ENCODE measurements around the gene CMTR1.

CMTR1 gene

GRCh38 chr6:37501632-37502491 lies 68.8 kb downstream of the CMTR1 start:
- Mint-ChIP-seq H3K27me3 (ENCODE audit: low read depth) (no peaks in the 10 kb centered on the region), H3K4me1 (ENCODE audit: low read depth) (peaks cover 40% of the 10 kb centered on the region), H3K4me3 (peak overlapping the region; percentile 61), H3K27ac (peak overlapping the region; percentile 92), H3K36me3 (ENCODE audit: low read depth) (peaks cover 3% of the 10 kb centered on the region), H3K9me3 (no peaks in the 10 kb centered on the region)

GRCh38 chr6:37502703-37503291 lies 69.8 kb downstream of the CMTR1 start:
- Mint-ChIP-seq H3K27ac (peak overlapping the region; percentile 92), H3K4me3 (no peak overlapping the region), H3K9me3 (no peaks in the 10 kb centered on the region), H3K4me1 (ENCODE audit: low read depth) (peaks cover 40% of the 10 kb centered on the region), H3K36me3 (ENCODE audit: low read depth) (peaks cover 3% of the 10 kb centered on the region), H3K27me3 (ENCODE audit: low read depth) (no peaks in the 10 kb centered on the region)

- H3K27ac Mint-ChIP-seq = peak overlapping the region; percentile 92
- no peaks in the 10 kb centered on the region for H3K27me3 Mint-ChIP-seq (ENCODE audit: low read depth)
- peaks cover 3% of the 10 kb centered on the region for H3K36me3 Mint-ChIP-seq (ENCODE audit: low read depth)
- no peaks in the 10 kb centered on the region for H3K9me3 Mint-ChIP-seq
- H3K4me3 Mint-ChIP-seq = no peak overlapping the region
- H3K4me1 Mint-ChIP-seq (ENCODE audit: low read depth) = peaks cover 45% of the 10 kb centered on the region
Measured at GRCh38 chr6:37503309-37503965, 70.4 kb downstream of the CMTR1 start.

DNA sequence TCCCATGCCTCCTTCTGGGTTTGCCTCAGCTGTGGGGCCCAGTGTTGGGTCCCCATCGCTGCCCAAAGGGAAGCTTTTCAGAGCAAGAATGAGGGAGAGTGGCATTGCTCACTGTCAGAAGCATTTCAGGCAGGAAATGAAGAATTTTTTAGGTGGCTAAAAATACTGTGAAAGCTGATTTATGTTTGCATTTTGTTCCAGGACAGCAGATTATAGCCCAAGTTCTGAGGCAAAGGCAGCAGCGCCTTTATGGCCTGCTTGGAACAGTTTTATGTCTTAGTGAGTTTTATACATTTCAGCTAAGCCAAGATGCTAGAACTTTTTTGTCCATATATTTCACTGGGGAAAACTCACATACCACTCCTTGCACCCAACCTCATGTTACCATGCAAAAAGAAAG lies 71.0 kb downstream of the CMTR1 start:
- Mint-ChIP-seq H3K9me3 (no peaks in the 10 kb centered on the region), H3K4me3 (no peak overlapping the region), H3K27ac (no peak overlapping the region), H3K27me3 (ENCODE audit: low read depth) (no peaks in the 10 kb centered on the region), H3K36me3 (ENCODE audit: low read depth) (peaks cover 3% of the 10 kb centered on the region), H3K4me1 (ENCODE audit: low read depth) (peaks cover 44% of the 10 kb centered on the region)

DNA sequence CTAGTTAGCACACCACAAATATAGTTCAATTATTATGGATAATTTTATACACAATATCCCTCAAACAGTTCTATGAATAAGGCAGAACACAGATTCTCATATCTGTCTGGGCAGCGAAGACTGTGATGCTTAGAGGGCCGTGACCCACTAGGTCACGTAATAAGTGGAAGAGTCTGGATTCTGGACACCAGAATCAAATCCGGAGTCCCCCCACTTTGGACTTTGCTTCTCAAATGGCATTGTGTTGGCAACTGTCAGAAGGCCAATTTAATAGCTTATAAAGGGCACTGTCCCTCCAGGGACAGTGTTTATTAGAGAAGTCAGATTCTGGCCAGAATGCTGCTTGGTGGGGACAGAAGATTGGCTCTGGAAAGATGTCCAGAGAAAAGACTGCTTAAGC lies 73.5 kb downstream of the CMTR1 start:
- Mint-ChIP-seq H3K36me3 (ENCODE audit: low read depth) (no peaks in the 10 kb centered on the region), H3K4me1 (ENCODE audit: low read depth) (peaks cover 35% of the 10 kb centered on the region), H3K27ac (no peak overlapping the region), H3K9me3 (no peaks in the 10 kb centered on the region), H3K4me3 (no peak overlapping the region), H3K27me3 (ENCODE audit: low read depth) (no peaks in the 10 kb centered on the region)

GRCh38 chr6:37507077-37507476 lies 74.1 kb downstream of the CMTR1 start:
- no peak overlapping the region for H3K4me3 Mint-ChIP-seq
- H3K27ac Mint-ChIP-seq = no peak overlapping the region
- H3K27me3 Mint-ChIP-seq (ENCODE audit: low read depth) = no peaks in the 10 kb centered on the region
- H3K4me1 Mint-ChIP-seq (ENCODE audit: low read depth) = peaks cover 30% of the 10 kb centered on the region
- no peaks in the 10 kb centered on the region for H3K9me3 Mint-ChIP-seq
- H3K36me3 Mint-ChIP-seq (ENCODE audit: low read depth) = no peaks in the 10 kb centered on the region

DNA sequence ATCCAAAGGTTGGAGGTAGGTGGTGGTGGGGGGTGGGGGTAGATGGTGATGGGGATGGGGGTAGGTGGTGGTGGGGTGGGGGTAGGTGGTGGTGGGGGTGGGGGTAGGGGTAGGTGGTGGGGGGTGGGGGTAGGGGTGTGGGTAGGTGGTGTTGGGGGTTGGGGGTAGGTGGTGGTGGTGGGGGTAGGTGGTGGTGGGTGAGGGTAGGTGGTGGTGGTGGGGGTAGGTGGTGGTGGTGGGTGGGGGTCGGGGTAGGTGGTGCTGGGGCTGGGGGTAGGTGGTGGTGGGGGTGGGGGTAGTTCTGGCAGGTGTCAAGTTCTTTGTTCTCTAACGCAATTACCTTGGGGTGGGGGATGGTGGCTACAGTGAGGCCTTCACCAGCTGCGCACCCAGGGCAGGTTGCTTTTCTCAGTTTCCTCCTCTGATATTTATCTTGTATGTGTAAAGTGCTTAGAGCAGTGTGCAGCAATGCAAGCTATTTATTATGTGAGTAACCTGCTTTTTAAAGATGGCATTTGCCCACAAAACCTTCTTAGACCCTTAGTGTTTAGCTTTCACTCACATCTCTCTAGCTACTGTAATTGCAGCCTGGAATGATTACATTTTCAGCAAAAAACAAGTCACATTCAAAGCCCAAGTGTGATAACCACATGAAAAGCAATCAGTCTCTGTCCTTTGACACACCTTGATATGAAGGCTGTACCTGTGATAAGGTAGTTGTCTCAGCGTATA lies 74.8 kb downstream of the CMTR1 start:
- Mint-ChIP-seq H3K27ac (no peak overlapping the region), H3K4me3 (no peak overlapping the region), H3K4me1 (ENCODE audit: low read depth) (peaks cover 22% of the 10 kb centered on the region), H3K27me3 (ENCODE audit: low read depth) (no peaks in the 10 kb centered on the region), H3K36me3 (ENCODE audit: low read depth) (no peaks in the 10 kb centered on the region), H3K9me3 (no peaks in the 10 kb centered on the region)

- no peak overlapping the region for H3K27ac Mint-ChIP-seq
- no peak overlapping the region for H3K4me3 Mint-ChIP-seq
- peaks cover 4% of the 10 kb centered on the region for H3K27me3 Mint-ChIP-seq (ENCODE audit: low read depth)
- H3K36me3 Mint-ChIP-seq (ENCODE audit: low read depth) = peaks cover 3% of the 10 kb centered on the region
- H3K4me1 Mint-ChIP-seq (ENCODE audit: low read depth) = peaks cover 33% of the 10 kb centered on the region
- no peaks in the 10 kb centered on the region for H3K9me3 Mint-ChIP-seq
Measured at GRCh38 chr6:37511201-37511600, 78.2 kb downstream of the CMTR1 start.

GRCh38 chr6:37511910-37512399 lies 78.9 kb downstream of the CMTR1 start:
- H3K36me3 Mint-ChIP-seq (ENCODE audit: low read depth) = peaks cover 3% of the 10 kb centered on the region
- no peak overlapping the region for H3K27ac Mint-ChIP-seq
- H3K4me3 Mint-ChIP-seq = no peak overlapping the region
- peaks cover 40% of the 10 kb centered on the region for H3K4me1 Mint-ChIP-seq (ENCODE audit: low read depth)
- H3K9me3 Mint-ChIP-seq = no peaks in the 10 kb centered on the region
- peaks cover 4% of the 10 kb centered on the region for H3K27me3 Mint-ChIP-seq (ENCODE audit: low read depth)

- Mint-ChIP-seq H3K36me3 (ENCODE audit: low read depth) (peaks cover 3% of the 10 kb centered on the region), H3K4me1 (ENCODE audit: low read depth) (peaks cover 45% of the 10 kb centered on the region), H3K9me3 (no peaks in the 10 kb centered on the region), H3K4me3 (no peak overlapping the region), H3K27ac (no peak overlapping the region), H3K27me3 (ENCODE audit: low read depth) (peaks cover 4% of the 10 kb centered on the region)
Measured at GRCh38 chr6:37512400-37513011, 79.5 kb downstream of the CMTR1 start.

GRCh38 chr6:37513155-37513554 lies 80.1 kb downstream of the CMTR1 start:
- H3K4me3 Mint-ChIP-seq = no peak overlapping the region
- no peaks in the 10 kb centered on the region for H3K9me3 Mint-ChIP-seq
- H3K36me3 Mint-ChIP-seq (ENCODE audit: low read depth) = peaks cover 3% of the 10 kb centered on the region
- H3K27me3 Mint-ChIP-seq (ENCODE audit: low read depth) = peaks cover 4% of the 10 kb centered on the region
- no peak overlapping the region for H3K27ac Mint-ChIP-seq
- peaks cover 48% of the 10 kb centered on the region for H3K4me1 Mint-ChIP-seq (ENCODE audit: low read depth)

GRCh38 chr6:37513576-37513975 lies 80.6 kb downstream of the CMTR1 start:
- Mint-ChIP-seq H3K4me3 (no peak overlapping the region), H3K27ac (no peak overlapping the region), H3K27me3 (ENCODE audit: low read depth) (peaks cover 4% of the 10 kb centered on the region), H3K36me3 (ENCODE audit: low read depth) (peaks cover 3% of the 10 kb centered on the region), H3K9me3 (no peaks in the 10 kb centered on the region), H3K4me1 (ENCODE audit: low read depth) (peaks cover 48% of the 10 kb centered on the region)

- Mint-ChIP-seq H3K9me3 (no peaks in the 10 kb centered on the region), H3K36me3 (ENCODE audit: low read depth) (peaks cover 3% of the 10 kb centered on the region), H3K27me3 (ENCODE audit: low read depth) (peaks cover 4% of the 10 kb centered on the region), H3K4me1 (ENCODE audit: low read depth) (peaks cover 52% of the 10 kb centered on the region), H3K4me3 (peak overlapping the region; percentile 60), H3K27ac (peak overlapping the region; percentile 85)
Measured at GRCh38 chr6:37514321-37514771, 81.3 kb downstream of the CMTR1 start.

- Mint-ChIP-seq H3K27me3 (ENCODE audit: low read depth) (peaks cover 4% of the 10 kb centered on the region), H3K36me3 (ENCODE audit: low read depth) (peaks cover 3% of the 10 kb centered on the region), H3K4me3 (peak overlapping the region; percentile 60), H3K27ac (peak overlapping the region; percentile 85), H3K4me1 (ENCODE audit: low read depth) (peaks cover 52% of the 10 kb centered on the region), H3K9me3 (no peaks in the 10 kb centered on the region)
Measured at GRCh38 chr6:37514837-37515236, 81.8 kb downstream of the CMTR1 start.

Data from T-helper 1 cell treated with Interleukin-12 subunit alpha and Interleukin-12 subunit beta and Interleukin-4 antibody, amounts not matched to agents 30 μg/mL and 1 μg/mL, for 36 hours (primary cell).